HG02588 (cell line): ENCODE data around the gene GNA12.

ENCODE experiments used
- ATAC-seq: cut with Tn5 transposase; IDR thresholded peaks from one replicate; pipeline ENCODE4 v1.9.1; 2021; ENCODE audit warnings: mild to moderate bottlenecking, moderate library complexity; ENCODE audit not compliant: unreplicated experiment

The GNA12 gene

GRCh38 chr7:2838873-2839578, 5.1 kb downstream of the GNA12 start:
- no peak for ATAC-seq

- no peak for ATAC-seq
Observed at GRCh38 chr7:2838451-2838850, 5.7 kb downstream of the GNA12 start.

GRCh38 chr7:2837496-2837895, 6.6 kb downstream of the GNA12 start:
- ATAC-seq: no peak

- ATAC-seq: no peak
Observed at GRCh38 chr7:2834748-2835441, 9.2 kb downstream of the GNA12 start.

- no peak for ATAC-seq
Observed at GRCh38 chr7:2833083-2833910, 10.8 kb downstream of the GNA12 start.

GRCh38 chr7:2832461-2832860, 11.6 kb downstream of the GNA12 start:
- no peak for ATAC-seq

- no peak for ATAC-seq
Observed at GRCh38 chr7:2830609-2831376, 13.3 kb downstream of the GNA12 start.

- no peak for ATAC-seq
Observed at GRCh38 chr7:2829040-2829439, 15.1 kb downstream of the GNA12 start.

GRCh38 chr7:2826771-2827170, 17.3 kb downstream of the GNA12 start:
- ATAC-seq: no peak

GRCh38 chr7:2825559-2826227, 18.4 kb downstream of the GNA12 start:
- no peak for ATAC-seq

GRCh38 chr7:2824678-2825461, 19.2 kb downstream of the GNA12 start:
- ATAC-seq: no peak

GRCh38 chr7:2824026-2824677, 20.0 kb downstream of the GNA12 start:
- no peak for ATAC-seq

GRCh38 chr7:2823130-2823529, 21.0 kb downstream of the GNA12 start:
- no peak for ATAC-seq

- ATAC-seq: peak; percentile 39
Observed at GRCh38 chr7:2821842-2822507, 22.1 kb downstream of the GNA12 start.

- no peak for ATAC-seq
Observed at GRCh38 chr7:2821161-2821841, 22.8 kb downstream of the GNA12 start.

- no peak for ATAC-seq
Observed at GRCh38 chr7:2820508-2820934, 23.6 kb downstream of the GNA12 start.

GRCh38 chr7:2819954-2820397, 24.1 kb downstream of the GNA12 start:
- ATAC-seq: no peak
